IPS DF 4.7 (cell line): ENCODE measurements around the gene RSPO3.

Experiments used
- DNase-seq: peaks from one replicate; pipeline ENCODE4 v3.0.0-alpha.2; 2013; ENCODE audit warnings: low spot score; ENCODE audit errors: extremely low read depth

The RSPO3 gene

GRCh38 chr6:127110712-127111111, 7.8 kb upstream of the RSPO3 start:
- DNase-seq: no peak

GRCh38 chr6:127111526-127111925, 6.9 kb upstream of the RSPO3 start:
- no peak for DNase-seq

- no peak for DNase-seq
Observed at GRCh38 chr6:127114214-127114760, 4.2 kb upstream of the RSPO3 start.

- DNase-seq: no peak
Observed at GRCh38 chr6:127115084-127115655, 3.3 kb upstream of the RSPO3 start.

- no peak for DNase-seq
Observed at GRCh38 chr6:127115746-127116145, 2.7 kb upstream of the RSPO3 start.

- DNase-seq: no peak
Observed at GRCh38 chr6:127117979-127118297, 533 bp upstream of the RSPO3 start.

GRCh38 chr6:127119102-127120022, 891 bp downstream of the RSPO3 start:
- no peak for DNase-seq

- DNase-seq: no peak
Observed at GRCh38 chr6:127120023-127120786, 1.7 kb downstream of the RSPO3 start.

GRCh38 chr6:127120787-127121636, 2.5 kb downstream of the RSPO3 start:
- DNase-seq: no peak

GRCh38 chr6:127121637-127121960, 3.1 kb downstream of the RSPO3 start:
- no peak for DNase-seq

- no peak for DNase-seq
Observed at GRCh38 chr6:127124172-127124571, 5.7 kb downstream of the RSPO3 start.

GRCh38 chr6:127124680-127125079, 6.2 kb downstream of the RSPO3 start:
- no peak for DNase-seq

GRCh38 chr6:127128066-127128465, 9.6 kb downstream of the RSPO3 start:
- DNase-seq: no peak

- no peak for DNase-seq
Observed at GRCh38 chr6:127129251-127129650, 10.8 kb downstream of the RSPO3 start.

- no peak for DNase-seq
Observed at GRCh38 chr6:127131275-127131674, 12.8 kb downstream of the RSPO3 start.

- DNase-seq: no peak
Observed at GRCh38 chr6:127131772-127132376, 13.4 kb downstream of the RSPO3 start.

- no peak for DNase-seq
Observed at GRCh38 chr6:127134136-127134535, 15.7 kb downstream of the RSPO3 start.

GRCh38 chr6:127136786-127137185, 18.3 kb downstream of the RSPO3 start:
- no peak for DNase-seq

GRCh38 chr6:127146932-127147331, 28.5 kb downstream of the RSPO3 start:
- DNase-seq: no peak

- DNase-seq: no peak
Observed at GRCh38 chr6:127147534-127147933, 29.1 kb downstream of the RSPO3 start.

- DNase-seq: no peak
Observed at GRCh38 chr6:127148511-127148910, 30.0 kb downstream of the RSPO3 start.
